Measurements from ENCODE around the gene FNDC3B.

The FNDC3B gene

GRCh38 chr3:172039436-172040077 lies at the start of gene FNDC3B:
FNDC3B (plus strand) TSS chr3:172039578; CDS start chr3:172112480, 72,902 bp downstream.
- TF ChIP-seq CTCF (IDR thresholded peaks at IDR 0.05): no peak

GRCh38 chr3:171991166-171991565 lies 48.2 kb upstream of the FNDC3B start:
- TF ChIP-seq CTCF (IDR thresholded peaks at IDR 0.05): no peak

GRCh38 chr3:171994646-171995428 lies 44.5 kb upstream of the FNDC3B start:
- TF ChIP-seq CTCF (IDR thresholded peaks at IDR 0.05): no peak

GRCh38 chr3:171995486-171995885 lies 43.9 kb upstream of the FNDC3B start:
- no peak for TF ChIP-seq CTCF (IDR thresholded peaks at IDR 0.05)

GRCh38 chr3:171996178-171996817 lies 43.1 kb upstream of the FNDC3B start:
- no peak for TF ChIP-seq CTCF (IDR thresholded peaks at IDR 0.05)

GRCh38 chr3:172002512-172003078 lies 36.8 kb upstream of the FNDC3B start:
- TF ChIP-seq CTCF (IDR thresholded peaks at IDR 0.05): no peak

GRCh38 chr3:172003146-172003545 lies 36.2 kb upstream of the FNDC3B start:
- TF ChIP-seq CTCF (IDR thresholded peaks at IDR 0.05): no peak

All from LNCAP (cell line).